Neural cell (in vitro differentiated cells): Measurements from ENCODE around the gene ZNF837. TPM values are rescaled to one million over a fixed set of nuclear protein-coding genes. Genes with fewer than 3 reads are reported as not detected.

Experiments used
- H2AFZ ChIP-seq: fragments of 200-600, 300-800 bp; sonication (generic), shearing (Covaris generic); 2 replicates; pipeline ENCODE4 v1.6.0; 2014; ENCODE audit warnings: low read depth, mild to moderate bottlenecking, antibody characterized with exemption, low read length, moderate library complexity
- H3F3A ChIP-seq: fragments of 200-600 bp; shearing (Covaris generic); 2 replicates; pipeline ENCODE4 v1.6.1; 2016; ENCODE audit warnings: mild to moderate bottlenecking, moderate library complexity, mixed read lengths, antibody characterized with exemption, low read length; ENCODE audit not compliant: insufficient read depth, poor library complexity, severe bottlenecking
- H3K27ac ChIP-seq: fragments of 200-600, 300-800 bp; sonication (generic), shearing (Covaris generic); 2 replicates; pipeline ENCODE4 v1.5.1; 2014; ENCODE audit warnings: mild to moderate bottlenecking, low read length, moderate library complexity
- H3K27me3 ChIP-seq: fragments of 300-800, 200-600 bp; sonication (generic), shearing (Covaris generic); 2 replicates; pipeline ENCODE4 v1.6.0; 2014; ENCODE audit warnings: mild to moderate bottlenecking, low read depth, low read length, moderate library complexity; ENCODE audit not compliant: insufficient read depth
- H3K36me3 ChIP-seq: fragments of 300-800, 200-600 bp; sonication (generic), shearing (Covaris generic); 2 replicates; pipeline ENCODE4 v1.5.1; 2014; ENCODE audit warnings: mild to moderate bottlenecking, antibody characterized with exemption, low read length, moderate library complexity; ENCODE audit not compliant: insufficient read depth
- H3K4me2 ChIP-seq: fragments of 300-800, 200-600 bp; sonication (generic), shearing (Covaris generic); 2 replicates; pipeline ENCODE4 v1.6.0; 2014; ENCODE audit warnings: mild to moderate bottlenecking, low read length
- H3K4me3 ChIP-seq: fragments of 300-800, 200-600 bp; sonication (generic), shearing (Covaris generic); 2 replicates; pipeline ENCODE4 v1.5.1; 2014; ENCODE audit warnings: mild to moderate bottlenecking, low read length, moderate library complexity
- H3K79me2 ChIP-seq: fragments of 200-600 bp; shearing (Covaris generic); replicated peaks from 2 replicates; pipeline ENCODE4 v1.6.0; 2014; ENCODE audit warnings: mild to moderate bottlenecking, low read length, moderate library complexity; ENCODE audit not compliant: insufficient read depth
- H3K9ac ChIP-seq: fragments of 300-800, 200-600 bp; sonication (generic), shearing (Covaris generic); 2 replicates; pipeline ENCODE4 v1.6.1; 2016; ENCODE audit warnings: mild to moderate bottlenecking, low read length, mixed read lengths
- H3K9me2 ChIP-seq: fragments of 200-600 bp; shearing (Covaris generic); 2 replicates; pipeline ENCODE4 v1.6.1; 2016; ENCODE audit warnings: mild to moderate bottlenecking, low read length, mixed read lengths; ENCODE audit not compliant: insufficient read depth
- H3K9me3 ChIP-seq: fragments of 200-600, 300-800 bp; sonication (generic), shearing (Covaris generic); 2 replicates; pipeline ENCODE4 v1.6.1; 2016; ENCODE audit warnings: mild to moderate bottlenecking, mixed run types, low read length, moderate library complexity, mixed read lengths
- H4K20me1 ChIP-seq: fragments of 200-600 bp; shearing (Covaris generic); 2 replicates; pipeline ENCODE4 v1.6.1; 2016; ENCODE audit warnings: mild to moderate bottlenecking, mixed run types; ENCODE audit not compliant: insufficient read depth
- EP300 ChIP-seq: fragments of 450-650 bp; conservative IDR thresholded peaks from 2 replicates; pipeline ENCODE4 v1.6.1; 2014; ENCODE audit warnings: antibody characterized with exemption, mild to moderate bottlenecking, moderate library complexity; ENCODE audit not compliant: poor library complexity, severe bottlenecking
- EZH2 ChIP-seq: fragments of 200-600, 300-800 bp; shearing (Covaris generic), sonication (generic); IDR thresholded peaks from 2 replicates; pipeline ENCODE4 v1.6.1; 2014; ENCODE audit warnings: antibody characterized with exemption, low read length, borderline replicate concordance, mild to moderate bottlenecking; ENCODE audit not compliant: insufficient read depth, poor library complexity, severe bottlenecking
- MXI1 ChIP-seq: fragments of 450-650 bp; conservative IDR thresholded peaks from 2 replicates; pipeline ENCODE4 v1.6.1; 2014; ENCODE audit warnings: antibody characterized with exemption, mild to moderate bottlenecking; ENCODE audit not compliant: poor library complexity, severe bottlenecking
- POLR2AphosphoS5 ChIP-seq: IDR thresholded peaks from 2 replicates; pipeline ENCODE4 v1.6.1; 2012
- RAD21 ChIP-seq: fragments of 450-650 bp; conservative IDR thresholded peaks from 2 replicates; pipeline ENCODE4 v1.6.1; 2014; ENCODE audit warnings: antibody characterized with exemption, mild to moderate bottlenecking, moderate library complexity
- REST ChIP-seq: IDR thresholded peaks from 2 replicates; pipeline ENCODE4 v1.6.1; 2012; ENCODE audit warnings: borderline replicate concordance
- SMC3 ChIP-seq: fragments of 450-650 bp; conservative IDR thresholded peaks from 2 replicates; pipeline ENCODE4 v1.6.1; 2014; ENCODE audit warnings: antibody characterized with exemption, mild to moderate bottlenecking, moderate library complexity; ENCODE audit not compliant: poor library complexity
- TAF1 ChIP-seq: IDR thresholded peaks from 2 replicates; pipeline ENCODE4 v1.6.1; 2012; ENCODE audit warnings: low read depth
- polyA plus RNA-seq: library from polyadenylated mRNA; depleted of rRNA; stranded (reverse); fragments of >200 nt; gene quantifications from 2 replicates; pipeline ENCODE4 v1.2.3, GENCODE V29; 2014
- TF ChIP-seq, protein P1 (sequence below): fragments of 450-650 bp; IDR thresholded peaks from 2 replicates; pipeline ENCODE4 v1.5.1; 2014; ENCODE audit warnings: antibody characterized with exemption, mild to moderate bottlenecking, moderate library complexity; ENCODE audit not compliant: poor library complexity, severe bottlenecking

ZNF837 gene
- polyA plus RNA-seq, 1 donor from 2014 or later = 4.5 TPM

GRCh38 chr19:58362272-58362994 is 18.4 kb downstream of the ZNF837 start, which contains the start of gene ZNF497:
Gene ZNF497, minus strand, starts transcription at chr19:58362751. Its CDS starts 5,116 bp downstream, at chr19:58357635.
- Histone ChIP-seq H3K9me3 (no peaks in the 10 kb centered on the region), H3K9me2 (no peaks in the 10 kb centered on the region), H3F3A (peaks cover 5% of the 10 kb centered on the region), H4K20me1 (no peaks in the 10 kb centered on the region), H3K27ac (peak within 1 kb of the TSS; percentile 94), H3K79me2 (no peaks in the 10 kb centered on the region), H3K4me3 (peak within 1 kb of the TSS; percentile 96), H3K4me2 (peak within 1 kb of the TSS; percentile 80), H2AFZ (peak within 1 kb of the TSS; percentile 78), H3K9ac (peak within 1 kb of the TSS; percentile 96), H3K36me3 (no peaks in the 10 kb centered on the region), H3K27me3 (no peaks in the 10 kb centered on the region)
- peak; percentile 73 for TF ChIP-seq POLR2AphosphoS5
- TF ChIP-seq, protein P1, sequence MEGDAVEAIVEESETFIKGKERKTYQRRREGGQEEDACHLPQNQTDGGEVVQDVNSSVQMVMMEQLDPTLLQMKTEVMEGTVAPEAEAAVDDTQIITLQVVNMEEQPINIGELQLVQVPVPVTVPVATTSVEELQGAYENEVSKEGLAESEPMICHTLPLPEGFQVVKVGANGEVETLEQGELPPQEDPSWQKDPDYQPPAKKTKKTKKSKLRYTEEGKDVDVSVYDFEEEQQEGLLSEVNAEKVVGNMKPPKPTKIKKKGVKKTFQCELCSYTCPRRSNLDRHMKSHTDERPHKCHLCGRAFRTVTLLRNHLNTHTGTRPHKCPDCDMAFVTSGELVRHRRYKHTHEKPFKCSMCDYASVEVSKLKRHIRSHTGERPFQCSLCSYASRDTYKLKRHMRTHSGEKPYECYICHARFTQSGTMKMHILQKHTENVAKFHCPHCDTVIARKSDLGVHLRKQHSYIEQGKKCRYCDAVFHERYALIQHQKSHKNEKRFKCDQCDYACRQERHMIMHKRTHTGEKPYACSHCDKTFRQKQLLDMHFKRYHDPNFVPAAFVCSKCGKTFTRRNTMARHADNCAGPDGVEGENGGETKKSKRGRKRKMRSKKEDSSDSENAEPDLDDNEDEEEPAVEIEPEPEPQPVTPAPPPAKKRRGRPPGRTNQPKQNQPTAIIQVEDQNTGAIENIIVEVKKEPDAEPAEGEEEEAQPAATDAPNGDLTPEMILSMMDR = no peak
- TF ChIP-seq EP300 = peak; percentile 39
- TF ChIP-seq SMC3 = peak; percentile 47
- TF ChIP-seq REST = peak; percentile 69
- TF ChIP-seq EZH2 = no peak
- TF ChIP-seq MXI1 = peak; percentile 97
- no peak for TF ChIP-seq RAD21
- peak; percentile 68 for TF ChIP-seq TAF1

DNA sequence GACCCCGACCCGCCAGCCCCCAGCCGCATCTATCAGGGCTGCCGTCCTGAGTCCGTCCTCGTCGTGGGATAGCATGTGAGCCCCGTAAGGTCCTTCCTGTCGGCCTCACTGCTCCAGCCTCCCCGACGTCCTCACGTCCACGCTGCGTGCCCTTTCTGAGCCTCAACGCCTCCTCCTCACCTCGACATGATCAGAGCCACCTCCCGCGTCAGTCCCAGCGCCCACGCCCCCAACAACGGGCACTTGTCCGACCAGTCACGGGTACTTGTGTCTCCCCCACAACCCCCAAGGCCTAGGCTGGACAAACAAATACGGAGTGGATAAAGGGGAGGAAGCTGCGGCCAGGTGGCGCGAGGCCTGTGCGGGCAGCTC is 18.9 kb downstream of the ZNF837 start:
- Histone ChIP-seq H3F3A (peaks cover 5% of the 10 kb centered on the region), H3K27me3 (no peaks in the 10 kb centered on the region), H3K36me3 (no peaks in the 10 kb centered on the region), H3K9me2 (no peaks in the 10 kb centered on the region), H3K9me3 (no peaks in the 10 kb centered on the region), H4K20me1 (no peaks in the 10 kb centered on the region), H3K27ac (peak overlapping the region; percentile 94), H3K9ac (peak overlapping the region; percentile 96), H3K4me3 (peak overlapping the region; percentile 96), H3K79me2 (no peaks in the 10 kb centered on the region), H3K4me2 (peak overlapping the region; percentile 80), H2AFZ (peak overlapping the region; percentile 78)
- TF ChIP-seq TAF1 = no peak
- TF ChIP-seq EP300 = no peak
- TF ChIP-seq, protein P1 = no peak
- TF ChIP-seq REST = no peak
- TF ChIP-seq POLR2AphosphoS5 = no peak
- TF ChIP-seq EZH2 = no peak
- TF ChIP-seq RAD21 = no peak
- no peak for TF ChIP-seq SMC3
- TF ChIP-seq MXI1 = no peak
